ENCODE data around the gene ZNF232. TPM values are rescaled to one million over a fixed set of nuclear protein-coding genes. Genes with fewer than 3 reads are reported as not detected.

ZNF232 gene
- total and polyA plus RNA-seq, 8 donors = 7.7 to 50.6 (median 29.2) TPM

GRCh38 chr17:5069724-5070123, 42.0 kb downstream of the ZNF232 start:
- DNase-seq (no peak), ATAC-seq (no peak)
- no peaks in the 10 kb centered on the region for H3K9me3 ChIP-seq
- no peaks in the 10 kb centered on the region for H3K36me3 ChIP-seq
- no peaks in the 10 kb centered on the region for H3K27me3 ChIP-seq
- no peak overlapping the region for H3K27ac ChIP-seq
- intact Hi-C loops (cut with DNase I) = loop anchor here in 1 of 2 donors (10.0 kb wide), 1 partner anchor 85 kb away; the partner anchor contains the start of gene CAMTA2
- H3K4me3 ChIP-seq = no peak overlapping the region
- H3K4me1 ChIP-seq = no peaks in the 10 kb centered on the region
- no peak for TF ChIP-seq CTCF (IDR thresholded peaks at IDR 0.05)

GRCh38 chr17:5068236-5068635, 43.4 kb downstream of the ZNF232 start:
- ATAC-seq (no peak), DNase-seq (no peak)
- no peaks in the 10 kb centered on the region for H3K9me3 ChIP-seq
- intact Hi-C loops (cut with DNase I) = loop anchor here in 1 of 2 donors (10.0 kb wide), 1 partner anchor 83 kb away; the partner anchor contains the start of gene CAMTA2
- no peaks in the 10 kb centered on the region for H3K36me3 ChIP-seq
- no peak overlapping the region for H3K27ac ChIP-seq
- H3K27me3 ChIP-seq = no peaks in the 10 kb centered on the region
- H3K4me1 ChIP-seq = no peaks in the 10 kb centered on the region
- TF ChIP-seq CTCF (IDR thresholded peaks at IDR 0.05) = no peak
- H3K4me3 ChIP-seq = no peak overlapping the region

GRCh38 chr17:5065227-5065744, 46.4 kb downstream of the ZNF232 start:
- no peak for DNase-seq
- intact Hi-C loops (cut with DNase I) = loop anchor here in 1 of 2 donors (10.0 kb wide), 1 partner anchor 80 kb away; the partner anchor contains the start of gene CAMTA2
- H3K4me1 ChIP-seq = no peaks in the 10 kb centered on the region
- H3K9me3 ChIP-seq = no peaks in the 10 kb centered on the region
- no peak for ATAC-seq
- no peaks in the 10 kb centered on the region for H3K36me3 ChIP-seq
- no peaks in the 10 kb centered on the region for H3K27me3 ChIP-seq
- no peak overlapping the region for H3K27ac ChIP-seq
- no peak for TF ChIP-seq CTCF (IDR thresholded peaks at IDR 0.05)
- no peak overlapping the region for H3K4me3 ChIP-seq

Other genes with a start within 250 kb of the ZNF232 start
- 1 to 10 TPM; 2.0 to 5.3 TPM for gene C17orf107, start 212.3 kb downstream of the ZNF232 start, total RNA-seq
- 1 to 10 TPM in 2 of 6 donors, under 1 TPM in 4; 0.63 to 1.5 (median 0.82) TPM for gene C17orf107, start 212.3 kb downstream of the ZNF232 start, polyA plus RNA-seq (ENCODE audit: insufficient read length in 6 of 6)
- 1 to 10 TPM; 2.9 to 4.9 TPM for gene CHRNE, start 208.8 kb downstream of the ZNF232 start, total RNA-seq
- gene CHRNE, start 208.8 kb downstream of the ZNF232 start, polyA plus RNA-seq (ENCODE audit: insufficient read length in 6 of 6) = 1 to 10 TPM in 1 of 6 donors, under 1 TPM in 5; 0.56 to 1.5 (median 0.83) TPM
- gene GP1BA, start 179.6 kb downstream of the ZNF232 start, total RNA-seq = under 1 TPM; 0.31 to 0.96 TPM
- gene GP1BA, start 179.6 kb downstream of the ZNF232 start, polyA plus RNA-seq (ENCODE audit: insufficient read length in 6 of 6) = 1 to 10 TPM; 2.8 to 3.7 (median 3.5) TPM
- 10 to 100 TPM; 58.6 to 70.5 TPM for gene SLC25A11, start 171.8 kb downstream of the ZNF232 start, total RNA-seq
- gene SLC25A11, start 171.8 kb downstream of the ZNF232 start, polyA plus RNA-seq (ENCODE audit: insufficient read length in 6 of 6) = 10 to 100 TPM; 38.4 to 56.2 (median 46.9) TPM
- 100 to 1,000 TPM; 102 to 108 TPM for gene RNF167, start 171.6 kb downstream of the ZNF232 start, total RNA-seq
- gene RNF167, start 171.6 kb downstream of the ZNF232 start, polyA plus RNA-seq (ENCODE audit: insufficient read length in 6 of 6) = 100 to 1,000 TPM; 101 to 126 (median 119) TPM
- gene PFN1, start 163.3 kb downstream of the ZNF232 start, total RNA-seq = 100 to 1,000 TPM; 619 to 987 TPM
- gene PFN1, start 163.3 kb downstream of the ZNF232 start, polyA plus RNA-seq (ENCODE audit: insufficient read length in 6 of 6) = 100 to 1,000 TPM; 337 to 506 (median 415) TPM
- 10 to 100 TPM; 15.0 to 15.9 TPM for gene ENO3, start 160.8 kb downstream of the ZNF232 start, total RNA-seq
- 10 to 100 TPM; 10.7 to 22.4 (median 15.6) TPM for gene ENO3, start 160.8 kb downstream of the ZNF232 start, polyA plus RNA-seq (ENCODE audit: insufficient read length in 6 of 6)
- 10 to 100 TPM; 47.2 to 59.3 TPM for gene SPAG7, start 144.1 kb downstream of the ZNF232 start, total RNA-seq
- 10 to 100 TPM; 73.4 to 78.6 (median 75.2) TPM for gene SPAG7, start 144.1 kb downstream of the ZNF232 start, polyA plus RNA-seq (ENCODE audit: insufficient read length in 6 of 6)
- 10 to 100 TPM; 51.3 to 64.9 TPM for gene CAMTA2, start 124.2 kb downstream of the ZNF232 start, total RNA-seq
- gene CAMTA2, start 124.2 kb downstream of the ZNF232 start, polyA plus RNA-seq (ENCODE audit: insufficient read length in 6 of 6) = 10 to 100 TPM; 28.6 to 40.8 (median 33.3) TPM
- 1 to 10 TPM; 1.0 to 2.4 TPM for gene INCA1, start 114.4 kb downstream of the ZNF232 start, total RNA-seq
- gene INCA1, start 114.4 kb downstream of the ZNF232 start, polyA plus RNA-seq (ENCODE audit: insufficient read length in 6 of 6) = 10 to 100 TPM in 2 of 6 donors, 1 to 10 TPM in 4; 8.1 to 11.5 (median 9.1) TPM
- gene KIF1C, start 113.9 kb downstream of the ZNF232 start, total RNA-seq = 100 to 1,000 TPM; 205 to 239 TPM
- gene KIF1C, start 113.9 kb downstream of the ZNF232 start, polyA plus RNA-seq (ENCODE audit: insufficient read length in 6 of 6) = 10 to 100 TPM; 48.9 to 75.0 (median 65.9) TPM
- gene SLC52A1, start 76.5 kb downstream of the ZNF232 start, total RNA-seq = under 1 TPM; 0.58 to 0.73 TPM
- gene SLC52A1, start 76.5 kb downstream of the ZNF232 start, polyA plus RNA-seq (ENCODE audit: insufficient read length in 6 of 6) = under 1 TPM; 0.13 to 0.34 (median 0.25) TPM
- 1 to 10 TPM; 4.9 to 5.7 TPM for gene ZFP3, start 33.4 kb downstream of the ZNF232 start, total RNA-seq
- 10 to 100 TPM in 1 of 6 donors, 1 to 10 TPM in 5; 8.7 to 10.3 (median 9.5) TPM for gene ZFP3, start 33.4 kb downstream of the ZNF232 start, polyA plus RNA-seq (ENCODE audit: insufficient read length in 6 of 6)
- under 1 TPM; 0.15 to 0.21 TPM for gene USP6, start 4.2 kb upstream of the ZNF232 start, total RNA-seq
- 10 to 100 TPM in 3 of 6 donors, 1 to 10 TPM in 3; 2.0 to 16.5 (median 11.4) TPM for gene USP6, start 4.2 kb upstream of the ZNF232 start, polyA plus RNA-seq (ENCODE audit: insufficient read length in 6 of 6)
- 1 to 10 TPM; 6.5 to 7.1 TPM for gene ZNF594, start 80.0 kb upstream of the ZNF232 start, total RNA-seq
- gene ZNF594, start 80.0 kb upstream of the ZNF232 start, polyA plus RNA-seq (ENCODE audit: insufficient read length in 6 of 6) = 10 to 100 TPM; 18.7 to 22.5 (median 19.3) TPM
- 10 to 100 TPM in 1 of 2 donors, 1 to 10 TPM in 1; 8.8 to 20.0 TPM for gene SCIMP, start 123.0 kb upstream of the ZNF232 start, total RNA-seq
- 1 to 10 TPM; 1.7 to 3.5 (median 2.2) TPM for gene SCIMP, start 123.0 kb upstream of the ZNF232 start, polyA plus RNA-seq (ENCODE audit: insufficient read length in 6 of 6)
- gene RABEP1, start 170.4 kb upstream of the ZNF232 start, total RNA-seq = 10 to 100 TPM; 37.0 to 44.2 TPM
- 10 to 100 TPM; 52.3 to 60.1 (median 56.7) TPM for gene RABEP1, start 170.4 kb upstream of the ZNF232 start, polyA plus RNA-seq (ENCODE audit: insufficient read length in 6 of 6)